ENCODE results near the gene SLC35F3. TPM values are rescaled to one million over a fixed set of nuclear protein-coding genes. Genes with fewer than 3 reads are reported as not detected.

The SLC35F3 gene
- total RNA-seq, 2 experiments from 2014 or later, result 7.5 to 8.1 TPM

- Mint-ChIP-seq H3K9me3 (peaks cover 7% of the 10 kb centered on the region), H3K4me1 (no peaks in the 10 kb centered on the region), H3K36me3 (no peaks in the 10 kb centered on the region), H3K27ac (no peak overlapping the region), H3K27me3 (peaks cover 31% of the 10 kb centered on the region), H3K4me3 (no peak overlapping the region)
- DNase-seq, result no peak
These were observed 6.9 kb upstream of the SLC35F3 start for GRCh38 chr1:233897325-233898162.

GRCh38 chr1:233901495-233901894, 3.0 kb upstream of the SLC35F3 start:
- peaks cover 6% of the 10 kb centered on the region for H3K9me3 Mint-ChIP-seq
- H3K36me3 Mint-ChIP-seq, result peaks cover 4% of the 10 kb centered on the region
- H3K4me1 Mint-ChIP-seq, result peaks cover 2% of the 10 kb centered on the region
- H3K27ac Mint-ChIP-seq, result no peak overlapping the region
- H3K27me3 Mint-ChIP-seq, result peaks cover 60% of the 10 kb centered on the region
- no peak for DNase-seq
- no peak overlapping the region for H3K4me3 Mint-ChIP-seq

- Mint-ChIP-seq H3K4me3 (no peak overlapping the region), H3K27me3 (peaks cover 80% of the 10 kb centered on the region), H3K9me3 (peaks cover 2% of the 10 kb centered on the region), H3K4me1 (peaks cover 2% of the 10 kb centered on the region), H3K36me3 (peaks cover 4% of the 10 kb centered on the region), H3K27ac (no peak overlapping the region)
- no peak for DNase-seq
These were observed 1.1 kb downstream of the SLC35F3 start for GRCh38 chr1:233905416-233906051.

- Mint-ChIP-seq H3K27ac (no peak overlapping the region), H3K9me3 (peaks cover 2% of the 10 kb centered on the region), H3K27me3 (peaks cover 81% of the 10 kb centered on the region), H3K4me1 (peaks cover 2% of the 10 kb centered on the region), H3K4me3 (no peak overlapping the region), H3K36me3 (peaks cover 4% of the 10 kb centered on the region)
- no peak for DNase-seq
These were observed 2.7 kb downstream of the SLC35F3 start for GRCh38 chr1:233907151-233907550.

GRCh38 chr1:233908092-233908491, 3.6 kb downstream of the SLC35F3 start:
- Mint-ChIP-seq H3K4me1 (peaks cover 2% of the 10 kb centered on the region), H3K27ac (no peak overlapping the region), H3K36me3 (peaks cover 4% of the 10 kb centered on the region), H3K27me3 (peaks cover 72% of the 10 kb centered on the region), H3K4me3 (no peak overlapping the region), H3K9me3 (peaks cover 2% of the 10 kb centered on the region)
- no peak for DNase-seq

GRCh38 chr1:233909195-233909594, 4.7 kb downstream of the SLC35F3 start:
- Mint-ChIP-seq H3K36me3 (peaks cover 2% of the 10 kb centered on the region), H3K27ac (no peak overlapping the region), H3K4me3 (no peak overlapping the region), H3K27me3 (peaks cover 61% of the 10 kb centered on the region), H3K9me3 (peaks cover 1% of the 10 kb centered on the region), H3K4me1 (peaks cover 1% of the 10 kb centered on the region)
- DNase-seq, result no peak

- Mint-ChIP-seq H3K9me3 (peaks cover 4% of the 10 kb centered on the region), H3K27ac (no peak overlapping the region), H3K27me3 (peaks cover 33% of the 10 kb centered on the region), H3K4me3 (no peak overlapping the region), H3K4me1 (no peaks in the 10 kb centered on the region), H3K36me3 (no peaks in the 10 kb centered on the region)
- DNase-seq, result no peak
These were observed 8.0 kb downstream of the SLC35F3 start for GRCh38 chr1:233912447-233912846.

GRCh38 chr1:233912909-233913308, 8.4 kb downstream of the SLC35F3 start:
- peaks cover 4% of the 10 kb centered on the region for H3K9me3 Mint-ChIP-seq

GRCh38 chr1:233916706-233917105, 12.2 kb downstream of the SLC35F3 start:
- Mint-ChIP-seq H3K27ac (no peak overlapping the region), H3K4me1 (no peaks in the 10 kb centered on the region), H3K27me3 (peaks cover 3% of the 10 kb centered on the region), H3K9me3 (peaks cover 4% of the 10 kb centered on the region), H3K36me3 (no peaks in the 10 kb centered on the region), H3K4me3 (no peak overlapping the region)
- no peak for DNase-seq

More at GRCh38 chr1:233912909-233913308, 8.4 kb downstream of the SLC35F3 start:
- no peak for DNase-seq
- Mint-ChIP-seq H3K27me3 (peaks cover 31% of the 10 kb centered on the region), H3K4me3 (no peak overlapping the region), H3K27ac (no peak overlapping the region), H3K36me3 (no peaks in the 10 kb centered on the region), H3K4me1 (no peaks in the 10 kb centered on the region)

GRCh38 chr1:233919786-233920185, 15.3 kb downstream of the SLC35F3 start:
- DNase-seq, result no peak
- no peaks in the 10 kb centered on the region for H3K36me3 Mint-ChIP-seq
- peaks cover 3% of the 10 kb centered on the region for H3K27me3 Mint-ChIP-seq
- no peak overlapping the region for H3K4me3 Mint-ChIP-seq
- H3K4me1 Mint-ChIP-seq, result no peaks in the 10 kb centered on the region
- no peak overlapping the region for H3K27ac Mint-ChIP-seq
- H3K9me3 Mint-ChIP-seq, result peaks cover 6% of the 10 kb centered on the region

- Mint-ChIP-seq H3K36me3 (no peaks in the 10 kb centered on the region), H3K27ac (no peak overlapping the region), H3K4me3 (no peak overlapping the region), H3K9me3 (peaks cover 2% of the 10 kb centered on the region), H3K27me3 (peaks cover 11% of the 10 kb centered on the region), H3K4me1 (no peaks in the 10 kb centered on the region)
- DNase-seq, result no peak
These were observed 23.6 kb downstream of the SLC35F3 start for GRCh38 chr1:233928123-233928522.

- DNase-seq, result no peak
- Mint-ChIP-seq H3K9me3 (no peaks in the 10 kb centered on the region), H3K4me1 (no peaks in the 10 kb centered on the region), H3K27ac (no peak overlapping the region), H3K27me3 (peaks cover 25% of the 10 kb centered on the region), H3K36me3 (no peaks in the 10 kb centered on the region), H3K4me3 (no peak overlapping the region)
These were observed 28.9 kb downstream of the SLC35F3 start for GRCh38 chr1:233933339-233933738.

- no peak for DNase-seq
- H3K27ac Mint-ChIP-seq, result no peak overlapping the region
- no peak overlapping the region for H3K4me3 Mint-ChIP-seq
- H3K27me3 Mint-ChIP-seq, result peaks cover 22% of the 10 kb centered on the region
- H3K9me3 Mint-ChIP-seq, result no peaks in the 10 kb centered on the region
- H3K36me3 Mint-ChIP-seq, result no peaks in the 10 kb centered on the region
- no peaks in the 10 kb centered on the region for H3K4me1 Mint-ChIP-seq
These were observed 30.9 kb downstream of the SLC35F3 start for GRCh38 chr1:233935297-233935868.

GRCh38 chr1:233936422-233936821, 31.9 kb downstream of the SLC35F3 start:
- no peaks in the 10 kb centered on the region for H3K36me3 Mint-ChIP-seq
- DNase-seq, result no peak
- H3K27ac Mint-ChIP-seq, result no peak overlapping the region
- no peak overlapping the region for H3K4me3 Mint-ChIP-seq
- H3K27me3 Mint-ChIP-seq, result peaks cover 22% of the 10 kb centered on the region
- no peaks in the 10 kb centered on the region for H3K4me1 Mint-ChIP-seq
- H3K9me3 Mint-ChIP-seq, result no peaks in the 10 kb centered on the region

GRCh38 chr1:233936842-233937241, 32.4 kb downstream of the SLC35F3 start:
- Mint-ChIP-seq H3K36me3 (no peaks in the 10 kb centered on the region), H3K27ac (no peak overlapping the region), H3K4me1 (no peaks in the 10 kb centered on the region), H3K4me3 (no peak overlapping the region), H3K27me3 (peaks cover 22% of the 10 kb centered on the region), H3K9me3 (no peaks in the 10 kb centered on the region)
- DNase-seq, result no peak

Measured in activated naive CD8-positive, alpha-beta T cell treated with anti-CD3 and anti-CD28 coated beads for 36 hours (primary cell).